Naive B cell (primary cell): ENCODE results near the gene PRUNE1. TPM values are rescaled to one million over a fixed set of nuclear protein-coding genes. Genes with fewer than 3 reads are reported as not detected.

Source experiments
- ATAC-seq, 2 donors: fragments of 150-1000 bp; cut with Tn5 transposase; 2 replicates each; pipeline ENCODE4 v1.10.0; 2021; ENCODE audit warnings: low read depth in 2 of 2, mild to moderate bottlenecking in 2 of 2, moderate library complexity in 2 of 2
- DNase-seq: peaks from one replicate; pipeline ENCODE4 v3.0.0; 2022
- H3K27ac Mint-ChIP-seq, 6 donors: one replicate each; pipeline ENCODE4 v1.8.0; 2020 to 2022; ENCODE audit warnings: mild to moderate bottlenecking in 6 of 6, mixed read lengths in 6 of 6, moderate library complexity in 5 of 6, inconsistent platforms in 2 of 6
- H3K27me3 Mint-ChIP-seq, 3 donors: one replicate each; pipeline ENCODE4 v1.8.0; 2021 to 2022; ENCODE audit warnings: mixed read lengths in 3 of 3, mild to moderate bottlenecking in 1 of 3
- H3K36me3 Mint-ChIP-seq, 2 donors: one replicate each; pipeline ENCODE4 v1.8.0; 2020 to 2022; ENCODE audit warnings: mixed read lengths in 2 of 2, inconsistent platforms in 1 of 2, mild to moderate bottlenecking in 1 of 2
- H3K4me1 Mint-ChIP-seq, 3 donors: one replicate each; pipeline ENCODE4 v1.8.0; 2020 to 2022; ENCODE audit warnings: mixed read lengths in 3 of 3, inconsistent platforms in 1 of 3, mild to moderate bottlenecking in 1 of 3, moderate library complexity in 1 of 3
- H3K4me3 Mint-ChIP-seq, 8 donors: one replicate each; pipeline ENCODE4 v1.8.0; 2020 to 2022; ENCODE audit warnings: mild to moderate bottlenecking in 8 of 8, mixed read lengths in 8 of 8, moderate library complexity in 8 of 8, inconsistent platforms in 2 of 8
- H3K9me3 Mint-ChIP-seq, 7 donors: one replicate each; pipeline ENCODE4 v1.8.0; 2020 to 2022; ENCODE audit warnings: mixed read lengths in 7 of 7, mild to moderate bottlenecking in 5 of 7, inconsistent platforms in 2 of 7, moderate library complexity in 1 of 7
- polyA plus RNA-seq, 6 donors: library from polyadenylated mRNA; unstranded; fragments of 300-500 nt; fragmentation: Illumina TruSeq; gene quantifications; one replicate each; pipeline ENCODE4 v1.2.3, GENCODE V29; 2021; ENCODE audit warnings: low read depth in 6 of 6

Gene PRUNE1
- polyA plus RNA-seq, 6 donors from 2014 or later: 40.2 to 89.9 (median 48.7) TPM

GRCh38 chr1:151065089-151065645 is 56.9 kb downstream of the PRUNE1 start:
- no peak for ATAC-seq
- DNase-seq: no peak
- H3K36me3 Mint-ChIP-seq: no peaks in the 10 kb centered on the region
- H3K27me3 Mint-ChIP-seq: no peaks in the 10 kb centered on the region
- H3K9me3 Mint-ChIP-seq: no peaks in the 10 kb centered on the region
- peaks cover 11 to 18% (median 13%) of the 10 kb centered on the region in 3 donors for H3K4me1 Mint-ChIP-seq
- H3K4me3 Mint-ChIP-seq: peak overlapping the region in 2 of 8 donors; percentile 14 to 71
- H3K27ac Mint-ChIP-seq: peak overlapping the region in 2 of 6 donors; percentile 2 to 51

GRCh38 chr1:151067185-151067584 is 58.9 kb downstream of the PRUNE1 start:
- Mint-ChIP-seq H3K9me3 (no peaks in the 10 kb centered on the region), H3K27me3 (no peaks in the 10 kb centered on the region), H3K27ac (peak overlapping the region in 3 of 6 donors; percentile 6 to 99 (median 83)), H3K36me3 (peaks cover 0 to 8% of the 10 kb centered on the region in 2 donors), H3K4me3 (peak overlapping the region in 2 of 8 donors; percentile 47 to 99), H3K4me1 (peaks cover 4 to 29% (median 16%) of the 10 kb centered on the region in 3 donors)
- no peak for DNase-seq
- ATAC-seq: no peak

DNA sequence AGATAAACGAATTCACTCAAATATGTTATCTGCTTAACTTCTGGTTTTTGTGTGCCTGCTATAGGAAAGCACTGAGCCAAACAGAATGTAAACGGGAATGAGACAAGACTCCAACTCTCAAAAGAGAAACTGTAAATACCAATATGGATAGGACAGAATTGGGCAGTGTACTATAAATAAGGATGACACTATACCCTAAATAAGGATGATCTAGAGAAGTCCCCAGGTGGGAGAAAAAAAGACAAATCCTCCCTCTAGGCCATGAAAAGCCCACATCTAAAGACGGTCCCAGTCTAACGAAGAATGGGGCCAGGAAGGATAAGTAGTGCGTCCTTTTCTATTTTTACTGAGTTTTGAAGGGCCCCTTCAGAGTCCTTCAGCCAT is 60.8 kb downstream of the PRUNE1 start:
- H3K4me1 Mint-ChIP-seq: peaks cover 4 to 29% (median 16%) of the 10 kb centered on the region in 3 donors
- H3K27ac Mint-ChIP-seq: peak overlapping the region in 5 of 6 donors; percentile 51 to 99 (median 86)

DNA sequence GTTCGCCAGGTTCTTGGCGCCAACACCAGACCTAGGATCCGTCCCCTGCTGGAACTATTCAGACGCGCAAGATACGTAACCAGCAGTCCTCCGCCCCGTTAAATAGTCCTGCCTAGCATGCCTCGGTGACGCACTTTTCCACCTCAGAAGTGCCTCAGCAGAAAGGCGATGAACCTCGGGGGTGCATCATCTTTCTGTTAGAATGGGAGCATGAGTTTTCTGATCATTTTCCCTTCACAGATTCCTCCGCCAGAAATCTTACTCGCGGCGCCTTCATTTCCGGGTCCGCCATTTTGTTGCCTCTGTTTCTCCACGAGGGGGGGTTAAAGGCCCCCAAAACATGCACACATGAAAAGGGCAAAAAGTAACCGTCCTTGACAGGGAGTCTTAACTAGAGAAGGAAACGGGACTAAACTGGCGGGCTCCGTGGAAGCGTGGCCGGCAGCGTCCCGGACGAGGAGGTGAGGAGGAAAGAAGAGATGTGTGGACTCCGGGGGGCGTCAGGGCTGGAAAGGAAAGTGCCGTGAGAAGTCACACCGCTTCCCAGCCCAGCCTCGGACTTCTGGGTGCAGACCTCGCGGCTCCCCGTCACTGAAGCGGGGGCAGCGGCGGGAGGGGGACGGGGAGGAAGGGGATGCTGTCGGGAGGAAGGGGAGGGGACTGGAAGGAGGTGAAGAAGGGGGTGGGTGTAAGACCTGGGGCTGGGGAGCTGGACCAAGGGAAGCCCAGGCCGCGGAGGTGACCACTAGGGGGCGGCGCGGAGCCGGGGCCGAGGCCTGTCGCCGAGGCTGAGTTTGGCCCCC is 62.4 kb downstream of the PRUNE1 start, which contains the start of gene GABPB2:
GABPB2 (plus strand) TSS at position 288 of the 803 bp plus-strand sequence. CDS start 17,429 bp downstream, outside the sequence.
- Mint-ChIP-seq H3K4me3 (peak within 1 kb of the TSS; percentile 96 to 100 (median 99)), H3K27me3 (no peaks in the 10 kb centered on the region), H3K4me1 (peaks cover 4 to 29% (median 18%) of the 10 kb centered on the region in 3 donors), H3K27ac (peak within 1 kb of the TSS; percentile 97 to 100 (median 99)), H3K9me3 (no peaks in the 10 kb centered on the region), H3K36me3 (peaks cover 0 to 8% of the 10 kb centered on the region in 2 donors)
- ATAC-seq (peak; percentile 86 to 87), DNase-seq (peak; percentile 86)

More for the DNA sequence above, 60.8 kb downstream of the PRUNE1 start:
- Mint-ChIP-seq H3K27me3 (no peaks in the 10 kb centered on the region), H3K4me3 (peak overlapping the region; percentile 96 to 100 (median 99)), H3K9me3 (no peaks in the 10 kb centered on the region), H3K36me3 (peaks cover 0 to 8% of the 10 kb centered on the region in 2 donors)
- DNase-seq: no peak
- no peak for ATAC-seq

GRCh38 chr1:151072224-151072623 is 64.0 kb downstream of the PRUNE1 start:
- Mint-ChIP-seq H3K4me1 (peaks cover 4 to 29% (median 20%) of the 10 kb centered on the region in 3 donors), H3K9me3 (no peaks in the 10 kb centered on the region), H3K27me3 (no peaks in the 10 kb centered on the region), H3K27ac (peak overlapping the region in 1 of 6 donors; percentile 99), H3K36me3 (peaks cover 0 to 8% of the 10 kb centered on the region in 2 donors), H3K4me3 (peak overlapping the region in 7 of 8 donors; percentile 20 to 100 (median 98))
- ATAC-seq: no peak
- DNase-seq: no peak

Other genes starting within 250 kb of the PRUNE1 start
- 100 to 1,000 TPM; 483 to 722 (median 616) TPM for gene CTSS, start 242.7 kb upstream of the PRUNE1 start, polyA plus RNA-seq
- 1 to 10 TPM in 1 of 6 donors, under 1 TPM in 3, not detected in 2; 0.18 to 1.2 (median 0.51) TPM for gene CTSK, start 200.2 kb upstream of the PRUNE1 start, polyA plus RNA-seq
- gene ARNT, start 131.8 kb upstream of the PRUNE1 start, polyA plus RNA-seq: 10 to 100 TPM; 15.0 to 33.4 (median 26.0) TPM
- gene CTXND2, start 121.3 kb upstream of the PRUNE1 start, polyA plus RNA-seq: not detected
- 10 to 100 TPM; 16.5 to 30.5 (median 22.6) TPM for gene SETDB1, start 82.1 kb upstream of the PRUNE1 start, polyA plus RNA-seq
- 100 to 1,000 TPM in 4 of 6 donors, 10 to 100 TPM in 2; 95.5 to 127 (median 115) TPM for gene CERS2, start 33.6 kb upstream of the PRUNE1 start, polyA plus RNA-seq
- under 1 TPM in 2 of 6 donors, not detected in 4; 0.13 to 0.42 TPM for gene ANXA9, start 26.2 kb upstream of the PRUNE1 start, polyA plus RNA-seq
- 1 to 10 TPM; 2.4 to 8.8 (median 3.5) TPM for gene MINDY1, start 1.5 kb upstream of the PRUNE1 start, polyA plus RNA-seq
- under 1 TPM in 1 of 6 donors, not detected in 5; 0.19 TPM for gene BNIPL, start 28.1 kb downstream of the PRUNE1 start, polyA plus RNA-seq
- gene C1orf56, start 39.3 kb downstream of the PRUNE1 start, polyA plus RNA-seq: 10 to 100 TPM in 1 of 6 donors, 1 to 10 TPM in 5; 1.3 to 10.7 (median 8.2) TPM
- gene CDC42SE1, start 51.2 kb downstream of the PRUNE1 start, polyA plus RNA-seq: 100 to 1,000 TPM in 5 of 6 donors, 10 to 100 TPM in 1; 98.9 to 152 (median 119) TPM
- gene MLLT11, start 51.9 kb downstream of the PRUNE1 start, polyA plus RNA-seq: 1 to 10 TPM in 5 of 6 donors, under 1 TPM in 1; 0.82 to 3.1 (median 2.5) TPM
- gene GABPB2, start 62.3 kb downstream of the PRUNE1 start, polyA plus RNA-seq: 1 to 10 TPM; 2.4 to 9.2 (median 4.8) TPM
- gene SEMA6C, start 138.2 kb downstream of the PRUNE1 start, polyA plus RNA-seq: not detected
- gene TNFAIP8L2, start 148.2 kb downstream of the PRUNE1 start, polyA plus RNA-seq: 10 to 100 TPM in 2 of 6 donors, 1 to 10 TPM in 3, not detected in 1; 5.0 to 15.6 (median 8.3) TPM
- gene LYSMD1, start 157.5 kb downstream of the PRUNE1 start, polyA plus RNA-seq: 1 to 10 TPM in 1 of 6 donors, under 1 TPM in 4, not detected in 1; 0.25 to 1.1 (median 0.60) TPM
- gene SCNM1, start 157.7 kb downstream of the PRUNE1 start, polyA plus RNA-seq: 10 to 100 TPM; 62.2 to 96.1 (median 71.2) TPM
- 1 to 10 TPM in 1 of 6 donors, under 1 TPM in 2, not detected in 3; 0.32 to 1.2 (median 0.53) TPM for gene TMOD4, start 167.5 kb downstream of the PRUNE1 start, polyA plus RNA-seq
- 10 to 100 TPM; 58.1 to 81.1 (median 72.1) TPM for gene VPS72, start 181.7 kb downstream of the PRUNE1 start, polyA plus RNA-seq
- gene PIP5K1A, start 190.1 kb downstream of the PRUNE1 start, polyA plus RNA-seq: 10 to 100 TPM; 17.0 to 22.9 (median 19.7) TPM
- 100 to 1,000 TPM; 253 to 417 (median 291) TPM for gene PSMD4, start 246.3 kb downstream of the PRUNE1 start, polyA plus RNA-seq